ENCODE data around the gene TEDC1.

- no peak for TF ChIP-seq CTCF (IDR thresholded peaks at IDR 0.05 in 4 of 5, conservative IDR thresholded peaks at IDR 0.05 in 1 of 5)
- TF ChIP-seq POLR2A (IDR thresholded peaks at IDR 0.05): no peak
These were observed 38.1 kb upstream of the TEDC1 start for GRCh38 chr14:105452963-105453362.

All from gastrocnemius medialis (tissue), 4 donors.